Ramos (cell line): ENCODE results near the gene NUFIP2.
"Not testable (repeated sequence)": the region's sequence is repeated elsewhere in the genome, so short reads cannot be mapped to it uniquely, and the experiment has no call there.

Source experiments
- in situ Hi-C: fragments of 300-500 bp; cut with MboI; formaldehyde crosslinking; loops from one replicate; pipeline ENCODE4 v1.14.3; 2022; ENCODE audit warnings: low sequenced_read_pairs; ENCODE audit not compliant: unreplicated experiment

The NUFIP2 gene

GRCh38 chr17:29293890-29294579 is at the start of gene NUFIP2:
Gene NUFIP2, minus strand, starts transcription at chr17:29294148. Its CDS starts 89 bp downstream, at chr17:29294059.
- in situ Hi-C loops: loop anchor here (25.0 kb wide), 1 partner anchor 457 kb away; the partner anchor contains the start of gene FAM222B

GRCh38 chr17:29342158-29342765 is 48.3 kb upstream of the NUFIP2 start:
- in situ Hi-C loops: no loop called here

DNA sequence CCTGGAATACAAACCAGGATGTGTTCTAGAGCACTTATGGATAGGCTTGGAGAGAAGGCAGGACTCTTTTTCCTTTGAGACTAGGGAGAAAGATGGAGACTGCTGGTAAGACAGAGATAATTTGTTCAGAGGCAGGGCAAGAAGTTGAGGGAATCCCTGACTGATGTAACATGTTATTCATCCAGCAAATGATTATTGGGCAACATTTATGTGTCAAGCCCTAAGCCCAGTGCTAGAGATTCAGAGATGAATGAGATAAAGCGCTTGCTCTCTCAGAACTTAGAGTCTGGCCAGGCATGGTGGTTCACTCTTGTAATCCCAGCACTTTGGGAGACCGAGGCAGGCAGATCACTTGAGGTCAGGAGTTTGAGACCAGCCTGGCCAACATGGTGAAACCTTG is 47.8 kb upstream of the NUFIP2 start:
- in situ Hi-C loops: no loop called here

DNA sequence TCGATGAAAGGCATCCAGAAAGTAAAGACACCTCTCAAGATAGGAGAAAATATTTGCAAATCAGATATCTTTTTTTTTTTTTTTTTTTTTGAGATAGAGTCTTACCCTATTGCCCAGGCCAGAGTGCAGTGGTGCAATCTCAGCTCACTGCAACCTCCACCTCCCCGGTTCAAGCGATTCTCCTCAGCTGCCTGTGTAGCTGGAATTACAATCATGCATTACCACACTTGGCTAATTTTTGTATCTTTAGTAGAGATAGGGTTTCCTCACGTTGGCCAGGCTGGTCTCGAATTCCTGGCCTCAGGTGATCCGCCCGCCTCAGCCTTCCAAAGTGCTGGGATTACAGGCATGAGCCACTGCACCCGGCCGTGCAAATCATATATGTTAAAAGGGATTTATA is 45.1 kb upstream of the NUFIP2 start:
- in situ Hi-C loops: not testable (repeated sequence)

GRCh38 chr17:29331708-29332085 is 37.7 kb upstream of the NUFIP2 start:
- in situ Hi-C loops: no loop called here

DNA sequence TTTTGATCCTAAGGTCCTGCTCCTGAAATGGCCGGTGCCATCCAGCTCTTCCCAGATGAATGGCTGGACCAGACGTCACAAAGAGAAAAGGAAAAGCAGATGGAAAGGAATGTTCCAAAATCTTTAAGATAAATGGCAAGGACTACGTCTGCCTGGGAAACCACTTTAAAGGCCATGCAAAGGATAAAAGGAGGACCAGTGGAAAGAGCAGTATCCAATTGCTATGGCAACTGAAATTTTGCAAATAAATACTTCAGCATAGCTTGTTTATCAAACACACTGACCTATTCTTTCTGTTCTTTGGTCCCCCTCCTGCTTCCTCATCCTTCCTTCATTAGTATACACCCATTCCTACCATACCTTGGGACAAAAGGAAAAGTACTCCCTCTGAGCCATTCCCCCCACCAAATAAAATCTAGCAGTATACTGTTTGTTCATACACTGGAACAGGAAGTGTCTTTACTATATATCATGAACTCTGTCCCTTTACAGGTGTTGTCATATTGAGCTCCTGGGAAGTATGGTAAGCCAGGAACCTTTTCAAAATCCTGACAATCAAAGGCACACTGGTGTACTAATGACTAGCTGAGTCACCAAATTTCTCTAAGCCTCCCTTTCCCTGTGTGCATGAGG is 37.2 kb upstream of the NUFIP2 start:
- in situ Hi-C loops: no loop called here

GRCh38 chr17:29327412-29327811 is 33.5 kb upstream of the NUFIP2 start:
- in situ Hi-C loops: no loop called here

DNA sequence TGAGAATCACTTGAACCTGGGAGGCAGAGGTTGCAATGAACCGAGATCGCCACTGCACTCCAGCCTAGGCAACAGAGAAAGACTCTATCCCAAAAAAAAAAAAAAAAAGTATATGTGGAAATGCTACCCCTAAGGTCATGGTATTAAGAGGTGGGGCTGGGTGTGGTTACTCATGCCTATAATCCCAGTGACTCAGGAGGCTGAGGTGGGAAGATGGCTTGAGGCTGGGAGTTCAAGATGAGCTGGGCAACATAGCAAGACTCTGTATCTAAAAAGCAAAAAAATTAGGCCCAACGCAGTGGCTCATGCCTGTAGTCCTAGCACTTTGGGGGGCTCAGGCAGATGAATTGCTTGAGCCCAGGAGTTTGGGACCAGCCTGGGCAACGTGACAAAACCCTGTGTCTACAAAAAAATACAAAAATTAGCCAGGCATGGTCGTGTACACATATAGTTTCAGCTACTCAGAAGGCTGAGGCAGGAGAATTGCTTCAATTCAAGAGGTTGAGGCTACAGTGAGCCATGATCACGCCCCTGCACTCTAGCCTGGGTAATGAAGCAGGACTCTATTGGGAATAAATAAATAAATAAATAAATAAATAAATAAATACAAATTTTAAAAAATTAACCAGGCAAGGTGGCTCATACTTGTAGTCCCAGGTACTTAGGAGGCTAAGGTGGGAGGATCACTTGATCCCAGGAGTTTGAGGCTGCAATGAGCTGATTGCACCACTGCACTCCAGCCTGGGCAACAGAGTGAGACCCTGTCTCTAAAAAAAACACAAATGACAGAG is 32.3 kb upstream of the NUFIP2 start:
- in situ Hi-C loops: no loop called here

- in situ Hi-C loops: no loop called here
These were observed 28.4 kb upstream of the NUFIP2 start for GRCh38 chr17:29322363-29322762.

GRCh38 chr17:29303386-29303785 is 9.4 kb upstream of the NUFIP2 start:
- in situ Hi-C loops: no loop called here

GRCh38 chr17:29299031-29299430 is 5.1 kb upstream of the NUFIP2 start:
- in situ Hi-C loops: loop anchor here (25.0 kb wide), 1 partner anchor 462 kb away; the partner anchor contains the start of gene FAM222B

DNA sequence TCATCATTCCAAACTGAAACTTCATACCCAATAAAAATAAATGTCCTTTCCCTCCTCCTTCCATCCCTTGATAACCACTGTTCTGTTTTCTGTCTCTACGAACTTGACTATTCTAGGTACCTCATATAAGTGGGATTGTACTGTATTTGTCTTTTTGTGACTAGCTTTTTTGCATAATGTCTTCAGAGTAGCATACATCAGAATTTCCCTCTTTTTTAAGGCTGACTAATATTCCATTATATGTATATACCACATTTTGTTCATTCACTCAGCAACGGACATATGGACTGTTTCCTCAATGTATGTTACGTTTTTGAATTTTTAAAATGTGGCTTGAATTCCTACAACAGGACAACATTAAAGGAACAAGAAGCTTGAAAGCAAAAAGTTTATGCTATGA is 1.5 kb upstream of the NUFIP2 start:
- in situ Hi-C loops: loop anchor here (25.0 kb wide), 1 partner anchor 458 kb away; the partner anchor contains the start of gene FAM222B

- in situ Hi-C loops: loop anchor here (25.0 kb wide), 1 partner anchor 457 kb away; the partner anchor contains the start of gene FAM222B
These were observed 592 bp upstream of the NUFIP2 start for GRCh38 chr17:29294580-29294900.

DNA sequence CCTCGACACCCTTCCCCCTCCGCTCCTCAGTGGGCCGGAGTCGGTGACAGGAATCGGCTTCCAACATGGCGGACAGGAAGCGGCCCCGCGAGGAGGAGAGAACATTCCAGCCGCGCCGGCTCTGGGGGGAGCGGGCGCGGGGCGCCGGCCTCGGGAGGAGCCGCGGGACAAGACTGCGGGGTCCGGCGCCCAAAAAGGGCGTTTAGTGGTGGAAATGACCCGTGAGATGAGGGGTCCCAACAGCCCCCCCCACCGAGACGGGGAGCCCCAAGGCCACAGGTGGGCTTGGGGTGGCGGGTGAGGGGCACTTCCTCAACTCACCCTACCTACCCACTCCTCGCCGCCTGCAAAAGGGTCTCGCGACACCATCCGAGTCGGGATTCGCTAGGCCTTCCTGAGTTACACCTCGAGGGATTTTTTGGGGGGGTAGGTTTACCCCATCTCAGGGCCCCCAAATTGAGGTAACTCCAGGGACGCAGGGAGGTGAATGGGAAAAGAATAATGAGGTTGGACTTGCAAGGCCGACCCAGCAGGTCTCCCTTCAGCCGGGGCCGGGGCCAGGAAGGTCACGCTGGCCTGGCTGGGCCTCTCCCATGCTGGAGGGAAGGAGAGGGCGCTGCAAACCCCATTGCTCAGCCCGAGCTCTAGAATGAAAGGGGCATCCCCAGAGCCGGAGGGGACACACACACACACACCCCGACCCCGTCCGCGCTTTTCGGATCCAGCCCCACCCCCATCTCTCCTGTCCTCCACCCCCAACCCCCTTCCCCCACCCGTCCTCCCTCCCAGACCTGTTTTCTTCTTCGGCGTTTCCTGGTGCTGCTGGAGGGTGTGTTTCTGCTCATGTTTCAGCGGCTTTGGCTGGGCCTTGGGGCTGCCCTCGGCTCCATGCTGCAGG is 707 bp downstream of the NUFIP2 start:
- in situ Hi-C loops: loop anchor here (25.0 kb wide), 1 partner anchor 456 kb away; the partner anchor contains the start of gene FAM222B

- in situ Hi-C loops: loop anchor here (25.0 kb wide), 1 partner anchor 455 kb away; the partner anchor contains the start of gene FAM222B
These were observed 1.6 kb downstream of the NUFIP2 start for GRCh38 chr17:29292071-29292991.

DNA sequence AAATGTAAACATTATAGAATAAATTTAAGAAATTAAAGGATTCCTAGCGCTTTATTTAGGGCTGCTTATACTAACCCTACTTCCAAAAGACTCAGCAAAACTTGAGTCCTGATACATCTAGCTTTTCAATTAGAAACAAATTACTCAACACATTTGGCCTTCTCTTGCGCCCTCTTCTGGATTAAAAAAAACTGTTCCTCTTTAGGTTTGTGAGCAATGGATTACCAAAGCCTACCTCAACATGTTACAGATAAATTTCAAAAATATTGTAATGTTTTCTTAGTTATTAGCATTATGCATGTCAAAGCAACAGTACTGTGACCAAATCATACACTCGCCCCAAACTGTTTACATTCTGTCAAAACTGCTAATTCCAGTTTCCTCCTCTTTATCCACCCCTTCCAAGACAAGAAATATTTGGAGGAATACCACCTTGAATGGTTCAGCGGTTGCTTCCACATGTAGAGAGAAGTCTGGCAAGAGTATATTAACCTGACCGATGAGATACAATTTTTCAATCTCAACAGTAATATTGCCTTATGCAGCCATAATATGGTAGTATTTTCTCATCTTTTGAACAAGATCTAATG is 2.7 kb downstream of the NUFIP2 start:
- in situ Hi-C loops: loop anchor here (25.0 kb wide), 1 partner anchor 454 kb away; the partner anchor contains the start of gene FAM222B

GRCh38 chr17:29289852-29290251 is 4.1 kb downstream of the NUFIP2 start:
- in situ Hi-C loops: loop anchor here (25.0 kb wide), 1 partner anchor 453 kb away; the partner anchor contains the start of gene FAM222B

DNA sequence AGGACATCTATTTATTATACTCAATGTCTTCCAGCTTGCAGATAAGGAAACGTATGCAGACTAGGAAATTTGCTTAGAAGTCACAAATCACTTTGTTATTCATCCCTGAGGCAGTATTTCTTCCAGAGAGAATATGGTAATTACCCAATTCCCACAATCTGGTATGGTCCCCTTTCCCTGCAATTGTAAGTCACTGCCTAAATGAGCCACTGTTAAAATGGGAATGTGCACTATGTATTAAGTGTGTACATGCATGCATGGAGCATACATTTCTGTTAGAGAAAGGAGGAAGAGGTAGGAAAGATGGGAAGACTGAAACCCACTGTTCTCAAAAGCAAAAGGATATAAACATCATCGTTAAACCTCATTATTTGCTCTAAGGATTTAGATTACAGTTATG is 10.0 kb downstream of the NUFIP2 start:
- in situ Hi-C loops: loop anchor here (25.0 kb wide), 1 partner anchor 447 kb away; the partner anchor contains the start of gene FAM222B
